Fibroblast of lung (primary cell): Measurements from ENCODE around the gene BMP8A.

Experiments used
- CTCF ChIP-seq, 2 donors: IDR thresholded peaks in 1 of 2; conservative IDR thresholded peaks in 1 of 2; 1 replicate in 1 of 2; 2 replicates in 1 of 2; pipeline ENCODE4 v1.5.1; 2011 to 2012; ENCODE audit warnings: low read length in 2 of 2, control low read depth in 1 of 2, inconsistent platforms in 1 of 2, low read depth in 1 of 2, mild to moderate bottlenecking in 1 of 2
- EZH2 ChIP-seq: IDR thresholded peaks from 2 replicates; pipeline ENCODE4 v1.5.1; 2012; ENCODE audit warnings: low read length, control low read depth, mild to moderate bottlenecking; ENCODE audit errors: missing control alignments

- TF ChIP-seq CTCF (conservative IDR thresholded peaks at IDR 0.05 in 1 of 2, IDR thresholded peaks at IDR 0.05 in 1 of 2; ENCODE audit: low read depth in 1 of 2, low read length in 2 of 2) (no peak), EZH2 (no peak)
These were observed 10.2 kb downstream of the BMP8A start for GRCh38 chr1:39501666-39502065.
